ENCODE data around the gene ITGA2B. TPM values are rescaled to one million over a fixed set of nuclear protein-coding genes. Genes with fewer than 3 reads are reported as not detected.

The ITGA2B gene
- total and polyA plus RNA-seq, 2 of the 4 experiments (the other 2 are of a cell fraction): under 0.01 to 0.26 TPM

DNA sequence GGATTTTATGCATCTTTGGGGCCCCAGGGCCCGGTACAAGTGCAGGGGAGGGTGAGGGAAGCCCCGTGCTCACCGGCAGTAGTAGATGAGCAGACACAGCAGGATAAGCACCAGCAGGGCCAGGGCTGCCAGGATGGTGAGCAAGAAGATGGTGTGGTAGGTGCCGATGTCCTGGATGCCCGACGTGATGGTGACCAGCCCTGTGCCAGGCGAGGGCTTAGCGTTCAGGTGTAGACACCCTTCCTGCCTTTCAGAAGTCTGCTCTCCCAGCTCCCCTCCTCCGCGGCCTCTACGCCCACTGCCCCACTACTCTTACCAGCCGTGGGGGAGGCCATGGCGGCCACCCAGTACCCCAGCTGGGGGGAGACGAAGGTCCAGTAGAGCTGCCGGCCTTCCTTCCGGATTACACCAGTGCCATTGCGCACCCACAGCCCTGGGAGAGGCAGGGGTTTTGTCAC is 33.8 kb downstream of the ITGA2B start:
- Histone ChIP-seq H2AK9ac (replicated peaks; ENCODE audit: low read depth, low read length, poor library complexity) (no peak overlapping the region), H3K4me3 (ENCODE audit: insufficient read depth, low read depth, low read length) (no peak overlapping the region), H3K14ac (replicated peaks; ENCODE audit: low read depth, low read length) (no peak overlapping the region), H2BK15ac (ENCODE audit: low read depth, low read length) (no peak overlapping the region), H2BK5ac (ENCODE audit: low read depth, low read length, poor library complexity, severe bottlenecking) (no peak overlapping the region), H3K4me2 (ENCODE audit: low read depth, low read length) (no peak overlapping the region), H3K4me1 (ENCODE audit: control insufficient read depth, insufficient read depth, low read length) (peaks cover 3% of the 10 kb centered on the region), H3K36me3 (ENCODE audit: control insufficient read depth, insufficient read depth, low read length) (peaks cover 36% of the 10 kb centered on the region), H3K9me1 (ENCODE audit: insufficient read depth, low read length) (no peaks in the 10 kb centered on the region; the same call in 1 of the 2 replicates), H2BK20ac (ENCODE audit: low read depth, low read length) (no peak overlapping the region), H3K4ac (ENCODE audit: low read depth, low read length) (no peak overlapping the region), H3K79me1 (ENCODE audit: low read depth in 1 of 2, low read length in 2 of 2) (peaks cover 0 to 6% of the 10 kb centered on the region in 2 experiments; a peak in 1 of 4 replicates), H3K56ac (ENCODE audit: extremely low read depth, insufficient read depth, low read length) (no peak overlapping the region), H4K8ac (ENCODE audit: low read depth in 2 of 2, low read length in 2 of 2) (no peak overlapping the region), H3K18ac (ENCODE audit: low read depth, low read length) (no peak overlapping the region), H3K27ac (ENCODE audit: insufficient read depth, low read length) (no peak overlapping the region), H4K91ac (ENCODE audit: insufficient read depth, low read depth, low read length) (no peak overlapping the region), H2AK5ac (ENCODE audit: low read depth, low read length) (no peak overlapping the region), H3K27me3 (ENCODE audit: control insufficient read depth, insufficient read depth, low read length) (no peaks in the 10 kb centered on the region), H3K9me3 (ENCODE audit: control insufficient read depth, insufficient read depth, low read length) (no peaks in the 10 kb centered on the region), H2AFZ (replicated peaks; ENCODE audit: low read length, poor library complexity) (no peak overlapping the region), H4K5ac (ENCODE audit: low read depth, low read length) (no peak overlapping the region), H4K20me1 (ENCODE audit: insufficient read depth, low read length) (peaks cover 11% of the 10 kb centered on the region), H3K23ac (ENCODE audit: low read depth, low read length) (no peak overlapping the region), H3K9ac (ENCODE audit: low read depth, low read length) (no peak overlapping the region), H2BK120ac (ENCODE audit: low read depth, low read length) (no peak overlapping the region)
- intact Hi-C loops (cut with micrococcal nuclease) (no loop called here), in situ Hi-C loops (cut with MboI; ENCODE audit: low sequenced_read_pairs) (no loop called here), dilution Hi-C loops (cut with HindIII; ENCODE audit: low sequenced_read_pairs, unreplicated experiment) (no loop called here)
- DNase-seq: no peak
- POLR2A ChIA-PET (ENCODE audit: unreplicated experiment): no interaction called here
- BruUV-seq (replicated peaks): no TSS peak
- TF ChIP-seq, protein P1, sequence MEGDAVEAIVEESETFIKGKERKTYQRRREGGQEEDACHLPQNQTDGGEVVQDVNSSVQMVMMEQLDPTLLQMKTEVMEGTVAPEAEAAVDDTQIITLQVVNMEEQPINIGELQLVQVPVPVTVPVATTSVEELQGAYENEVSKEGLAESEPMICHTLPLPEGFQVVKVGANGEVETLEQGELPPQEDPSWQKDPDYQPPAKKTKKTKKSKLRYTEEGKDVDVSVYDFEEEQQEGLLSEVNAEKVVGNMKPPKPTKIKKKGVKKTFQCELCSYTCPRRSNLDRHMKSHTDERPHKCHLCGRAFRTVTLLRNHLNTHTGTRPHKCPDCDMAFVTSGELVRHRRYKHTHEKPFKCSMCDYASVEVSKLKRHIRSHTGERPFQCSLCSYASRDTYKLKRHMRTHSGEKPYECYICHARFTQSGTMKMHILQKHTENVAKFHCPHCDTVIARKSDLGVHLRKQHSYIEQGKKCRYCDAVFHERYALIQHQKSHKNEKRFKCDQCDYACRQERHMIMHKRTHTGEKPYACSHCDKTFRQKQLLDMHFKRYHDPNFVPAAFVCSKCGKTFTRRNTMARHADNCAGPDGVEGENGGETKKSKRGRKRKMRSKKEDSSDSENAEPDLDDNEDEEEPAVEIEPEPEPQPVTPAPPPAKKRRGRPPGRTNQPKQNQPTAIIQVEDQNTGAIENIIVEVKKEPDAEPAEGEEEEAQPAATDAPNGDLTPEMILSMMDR (conservative IDR thresholded peaks at IDR 0.05; ENCODE audit: low read depth, low read length): no peak
- TF ChIP-seq RFX5 (IDR thresholded peaks at IDR 0.05; ENCODE audit: low read depth, low read length): no peak
- TF ChIP-seq MXI1 (IDR thresholded peaks at IDR 0.05; ENCODE audit: borderline replicate concordance, low read depth, low read length): no peak
- TF ChIP-seq RCOR1 (IDR thresholded peaks at IDR 0.05; ENCODE audit: insufficient replicate concordance, low read length): no peak
- TF ChIP-seq, protein P2, sequence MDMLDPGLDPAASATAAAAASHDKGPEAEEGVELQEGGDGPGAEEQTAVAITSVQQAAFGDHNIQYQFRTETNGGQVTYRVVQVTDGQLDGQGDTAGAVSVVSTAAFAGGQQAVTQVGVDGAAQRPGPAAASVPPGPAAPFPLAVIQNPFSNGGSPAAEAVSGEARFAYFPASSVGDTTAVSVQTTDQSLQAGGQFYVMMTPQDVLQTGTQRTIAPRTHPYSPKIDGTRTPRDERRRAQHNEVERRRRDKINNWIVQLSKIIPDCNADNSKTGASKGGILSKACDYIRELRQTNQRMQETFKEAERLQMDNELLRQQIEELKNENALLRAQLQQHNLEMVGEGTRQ (IDR thresholded peaks at IDR 0.05; ENCODE audit: low read depth, low read length): no peak
- no peak for TF ChIP-seq CHD1 (IDR thresholded peaks at IDR 0.05; ENCODE audit: low read depth, low read length)
- TF ChIP-seq CEBPB (IDR thresholded peaks at IDR 0.05; ENCODE audit: low read depth, low read length): no peak
- no peak for TF ChIP-seq MAFK (IDR thresholded peaks at IDR 0.05; ENCODE audit: low read depth, low read length)
- WGBS, 2 experiments (ENCODE audit: extremely low coverage in 2 of 2, insufficient read length in 1 of 2): 88% methylated on average over 4 of the region's 17 CpGs; no CpG with 5 or more reads in 1 of the 2 experiments
- CTCF ChIA-PET: no interaction called here
- ATAC-seq (ENCODE audit: low read depth): no peak
